Measurements from ENCODE around the gene ALDH1A1. TPM values are rescaled to one million over a fixed set of nuclear protein-coding genes. Genes with fewer than 3 reads are reported as not detected.

Gene ALDH1A1
- total RNA-seq, 1 experiment from 2014 or later: not detected

GRCh38 chr9:72972636-72973035, 19.8 kb upstream of the ALDH1A1 start:
- no peak for ATAC-seq
- BruUV-seq (replicated peaks): no TSS peak
- intact Hi-C loops (cut with micrococcal nuclease): no loop called here

DNA sequence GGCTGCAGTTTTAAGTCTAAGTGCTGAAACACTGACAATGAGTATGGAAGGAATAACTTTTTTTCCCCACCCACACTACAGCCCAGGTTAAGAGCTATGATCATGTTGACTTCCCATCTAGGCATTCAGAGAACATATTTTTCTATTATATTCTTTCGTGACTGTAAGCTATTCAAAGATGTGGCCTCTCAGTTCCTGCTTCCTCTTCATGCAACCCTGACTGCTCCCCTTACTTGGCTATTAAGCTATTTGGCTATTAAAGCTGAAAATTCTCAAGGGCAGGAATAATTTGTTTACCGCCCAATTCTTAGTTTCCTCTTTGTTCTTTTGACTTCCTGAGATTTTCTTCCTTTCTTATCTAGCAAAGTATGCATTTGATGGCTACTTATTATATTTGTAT, 18.6 kb upstream of the ALDH1A1 start:
- TF ChIP-seq EZH2 (IDR thresholded peaks at IDR 0.05; ENCODE audit: low read length, unreplicated experiment) (no peak), EZH2phosphoT487 (IDR thresholded peaks at IDR 0.05; ENCODE audit: borderline replicate concordance, low read length) (no peak)
- TF ChIP-seq, protein P1, sequence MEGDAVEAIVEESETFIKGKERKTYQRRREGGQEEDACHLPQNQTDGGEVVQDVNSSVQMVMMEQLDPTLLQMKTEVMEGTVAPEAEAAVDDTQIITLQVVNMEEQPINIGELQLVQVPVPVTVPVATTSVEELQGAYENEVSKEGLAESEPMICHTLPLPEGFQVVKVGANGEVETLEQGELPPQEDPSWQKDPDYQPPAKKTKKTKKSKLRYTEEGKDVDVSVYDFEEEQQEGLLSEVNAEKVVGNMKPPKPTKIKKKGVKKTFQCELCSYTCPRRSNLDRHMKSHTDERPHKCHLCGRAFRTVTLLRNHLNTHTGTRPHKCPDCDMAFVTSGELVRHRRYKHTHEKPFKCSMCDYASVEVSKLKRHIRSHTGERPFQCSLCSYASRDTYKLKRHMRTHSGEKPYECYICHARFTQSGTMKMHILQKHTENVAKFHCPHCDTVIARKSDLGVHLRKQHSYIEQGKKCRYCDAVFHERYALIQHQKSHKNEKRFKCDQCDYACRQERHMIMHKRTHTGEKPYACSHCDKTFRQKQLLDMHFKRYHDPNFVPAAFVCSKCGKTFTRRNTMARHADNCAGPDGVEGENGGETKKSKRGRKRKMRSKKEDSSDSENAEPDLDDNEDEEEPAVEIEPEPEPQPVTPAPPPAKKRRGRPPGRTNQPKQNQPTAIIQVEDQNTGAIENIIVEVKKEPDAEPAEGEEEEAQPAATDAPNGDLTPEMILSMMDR (conservative IDR thresholded peaks at IDR 0.05; ENCODE audit: low read depth, low read length): no peak
- ATAC-seq (no peak), DNase-seq (no peak)
- no peak overlapping the region for H3K9ac ChIP-seq (ENCODE audit: low read length)
- no peak overlapping the region for H3K4me2 ChIP-seq (ENCODE audit: low read length)
- H2AFZ ChIP-seq (ENCODE audit: low read length): no peak overlapping the region
- intact Hi-C loops (cut with micrococcal nuclease): no loop called here
- no peaks in the 10 kb centered on the region for H3K79me2 ChIP-seq (ENCODE audit: low read length)
- H3K27me3 ChIP-seq (ENCODE audit: low read length): peaks cover 14% of the 10 kb centered on the region; the same call in 1 of the 2 replicates
- H3K4me1 ChIP-seq (ENCODE audit: insufficient read depth, low read length): no peaks in the 10 kb centered on the region
- H3F3A ChIP-seq (ENCODE audit: low read length, unreplicated experiment): no peaks in the 10 kb centered on the region
- no TSS peak for BruUV-seq (replicated peaks)
- H3K27ac ChIP-seq (ENCODE audit: low read length): no peak overlapping the region
- H4K20me1 ChIP-seq (ENCODE audit: low read length): no peaks in the 10 kb centered on the region
- H3K36me3 ChIP-seq (ENCODE audit: low read depth, low read length): no peaks in the 10 kb centered on the region
- H3K9me3 ChIP-seq (ENCODE audit: low read length): no peaks in the 10 kb centered on the region
- no peaks in the 10 kb centered on the region for H3K9me2 ChIP-seq (replicated peaks; ENCODE audit: low read length)
- ChIA-PET CTCF (no interaction called here), POLR2A (ENCODE audit: unreplicated experiment) (no interaction called here)
- H3K4me3 ChIP-seq (ENCODE audit: low read length): no peak overlapping the region

More at GRCh38 chr9:72972636-72973035, 19.8 kb upstream of the ALDH1A1 start:
- no peaks in the 10 kb centered on the region for H3F3A ChIP-seq (ENCODE audit: low read length, unreplicated experiment)
- ChIA-PET CTCF (no interaction called here), POLR2A (ENCODE audit: unreplicated experiment) (no interaction called here)
- H3K36me3 ChIP-seq (ENCODE audit: low read depth, low read length): no peaks in the 10 kb centered on the region
- no peak overlapping the region for H3K4me3 ChIP-seq (ENCODE audit: low read length)
- H3K9me3 ChIP-seq (ENCODE audit: low read length): no peaks in the 10 kb centered on the region
- H3K4me1 ChIP-seq (ENCODE audit: insufficient read depth, low read length): no peaks in the 10 kb centered on the region
- TF ChIP-seq, protein P1 (conservative IDR thresholded peaks at IDR 0.05; ENCODE audit: low read depth, low read length): no peak
- TF ChIP-seq EZH2 (IDR thresholded peaks at IDR 0.05; ENCODE audit: low read length, unreplicated experiment): no peak
- no peak overlapping the region for H2AFZ ChIP-seq (ENCODE audit: low read length)
- H3K9me2 ChIP-seq (replicated peaks; ENCODE audit: low read length): no peaks in the 10 kb centered on the region
- H3K27ac ChIP-seq (ENCODE audit: low read length): no peak overlapping the region
- no peaks in the 10 kb centered on the region for H4K20me1 ChIP-seq (ENCODE audit: low read length)
- H3K27me3 ChIP-seq (ENCODE audit: low read length): peaks cover 14% of the 10 kb centered on the region; the same call in 1 of the 2 replicates
- no peak overlapping the region for H3K4me2 ChIP-seq (ENCODE audit: low read length)
- DNase-seq: no peak
- no peak overlapping the region for H3K9ac ChIP-seq (ENCODE audit: low read length)
- H3K79me2 ChIP-seq (ENCODE audit: low read length): no peaks in the 10 kb centered on the region

DNA sequence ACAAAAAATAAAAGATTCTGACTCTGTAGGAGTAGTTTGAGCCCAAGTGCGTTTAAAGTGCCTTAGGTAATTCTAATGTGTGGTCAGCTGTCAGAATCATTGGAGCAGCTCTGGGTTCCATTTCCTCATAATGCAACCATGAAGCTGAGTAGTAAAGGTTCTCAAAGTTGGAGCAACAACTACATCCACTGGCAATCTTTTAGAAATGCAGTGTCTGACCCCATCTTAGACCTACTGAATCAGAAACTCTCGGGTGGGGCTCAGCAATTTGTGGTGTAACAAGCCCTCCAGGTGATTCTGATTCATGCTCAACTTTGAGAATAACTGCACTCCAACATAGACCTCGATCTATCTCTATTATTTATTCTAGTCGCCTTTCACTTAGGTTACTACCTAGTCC, 7.6 kb upstream of the ALDH1A1 start:
- no peaks in the 10 kb centered on the region for H3K4me1 ChIP-seq (ENCODE audit: insufficient read depth, low read length)
- TF ChIP-seq, protein P1 (conservative IDR thresholded peaks at IDR 0.05; ENCODE audit: low read depth, low read length): no peak
- no peak for TF ChIP-seq EZH2 (IDR thresholded peaks at IDR 0.05; ENCODE audit: low read length, unreplicated experiment)
- no peak for TF ChIP-seq EZH2phosphoT487 (IDR thresholded peaks at IDR 0.05; ENCODE audit: borderline replicate concordance, low read length)
- ATAC-seq (no peak), DNase-seq (no peak)
- no peak overlapping the region for H3K4me3 ChIP-seq (ENCODE audit: low read length)
- no peaks in the 10 kb centered on the region for H3K9me3 ChIP-seq (ENCODE audit: low read length)
- no peak overlapping the region for H3K9ac ChIP-seq (ENCODE audit: low read length)
- no peak overlapping the region for H3K4me2 ChIP-seq (ENCODE audit: low read length)
- H3K9me2 ChIP-seq (replicated peaks; ENCODE audit: low read length): no peaks in the 10 kb centered on the region
- H4K20me1 ChIP-seq (ENCODE audit: low read length): no peaks in the 10 kb centered on the region
- no peaks in the 10 kb centered on the region for H3F3A ChIP-seq (ENCODE audit: low read length, unreplicated experiment)
- intact Hi-C loops (cut with micrococcal nuclease): no loop called here
- BruUV-seq (replicated peaks): no TSS peak
- no peak overlapping the region for H2AFZ ChIP-seq (ENCODE audit: low read length)
- 0 out of 2 replicates have a peak, but pooled peaks cover 4% of the 10 kb centered on the region for H3K27me3 ChIP-seq (ENCODE audit: low read length)
- no peak overlapping the region for H3K27ac ChIP-seq (ENCODE audit: low read length)
- ChIA-PET POLR2A (ENCODE audit: unreplicated experiment) (no interaction called here), CTCF (no interaction called here)
- no peaks in the 10 kb centered on the region for H3K79me2 ChIP-seq (ENCODE audit: low read length)
- H3K36me3 ChIP-seq (ENCODE audit: low read depth, low read length): no peaks in the 10 kb centered on the region

Measured in PC-3 (cell line).